ENCODE measurements around the gene DHDH.

Gene DHDH

GRCh38 chr19:48970923-48971395 lies 37.5 kb downstream of the DHDH start:
- Histone ChIP-seq H3K36me3 (ENCODE audit: insufficient read depth, low read length) (peaks cover 43% of the 10 kb centered on the region), H3K4me3 (ENCODE audit: low read depth in 1 of 2, low read length in 2 of 2) (no peak overlapping the region), H3K4me1 (ENCODE audit: insufficient read depth, low read length) (peaks cover 23% of the 10 kb centered on the region), H3K27me3 (ENCODE audit: control insufficient read depth in 1 of 2, insufficient read depth in 2 of 2, low read length in 2 of 2) (no peaks in the 10 kb centered on the region), H3K9ac (ENCODE audit: low read length) (no peak overlapping the region), H3K9me3 (ENCODE audit: low read length) (no peaks in the 10 kb centered on the region), H3K27ac (ENCODE audit: low read depth, low read length) (no peak overlapping the region)

- no peak overlapping the region for H3K9ac ChIP-seq (ENCODE audit: low read length)
- H3K4me1 ChIP-seq (ENCODE audit: insufficient read depth, low read length), result peaks cover 6% of the 10 kb centered on the region
- no peaks in the 10 kb centered on the region for H3K27me3 ChIP-seq (ENCODE audit: control insufficient read depth in 1 of 2, insufficient read depth in 2 of 2, low read length in 2 of 2)
- peaks cover 12% of the 10 kb centered on the region for H3K36me3 ChIP-seq (ENCODE audit: insufficient read depth, low read length)
- H3K27ac ChIP-seq (ENCODE audit: low read depth, low read length), result no peak overlapping the region
- no peaks in the 10 kb centered on the region for H3K9me3 ChIP-seq (ENCODE audit: low read length)
- no peak overlapping the region for H3K4me3 ChIP-seq (ENCODE audit: low read depth in 1 of 2, low read length in 2 of 2)
These were observed 42.7 kb downstream of the DHDH start for GRCh38 chr19:48975947-48976847.

- Histone ChIP-seq H3K4me1 (ENCODE audit: insufficient read depth, low read length) (peaks cover 6% of the 10 kb centered on the region), H3K27me3 (ENCODE audit: control insufficient read depth in 1 of 2, insufficient read depth in 2 of 2, low read length in 2 of 2) (no peaks in the 10 kb centered on the region), H3K4me3 (ENCODE audit: low read depth in 1 of 2, low read length in 2 of 2) (no peak overlapping the region), H3K9me3 (ENCODE audit: low read length) (no peaks in the 10 kb centered on the region), H3K36me3 (ENCODE audit: insufficient read depth, low read length) (peaks cover 12% of the 10 kb centered on the region), H3K27ac (ENCODE audit: low read depth, low read length) (no peak overlapping the region), H3K9ac (ENCODE audit: low read length) (no peak overlapping the region)
These were observed 43.6 kb downstream of the DHDH start for GRCh38 chr19:48977061-48977460.

- H3K9ac ChIP-seq (ENCODE audit: low read length), result no peak overlapping the region
- no peak overlapping the region for H3K4me3 ChIP-seq (ENCODE audit: low read depth in 1 of 2, low read length in 2 of 2)
- peaks cover 6% of the 10 kb centered on the region for H3K4me1 ChIP-seq (ENCODE audit: insufficient read depth, low read length)
- no peaks in the 10 kb centered on the region for H3K9me3 ChIP-seq (ENCODE audit: low read length)
- no peak overlapping the region for H3K27ac ChIP-seq (ENCODE audit: low read depth, low read length)
- H3K27me3 ChIP-seq (ENCODE audit: control insufficient read depth in 1 of 2, insufficient read depth in 2 of 2, low read length in 2 of 2), result no peaks in the 10 kb centered on the region
- peaks cover 20% of the 10 kb centered on the region for H3K36me3 ChIP-seq (ENCODE audit: insufficient read depth, low read length)
These were observed 48.8 kb downstream of the DHDH start for GRCh38 chr19:48982280-48982679.

- H3K36me3 ChIP-seq (ENCODE audit: insufficient read depth, low read length), result peaks cover 31% of the 10 kb centered on the region
- no peak overlapping the region for H3K4me3 ChIP-seq (ENCODE audit: low read depth in 1 of 2, low read length in 2 of 2)
- no peaks in the 10 kb centered on the region for H3K27me3 ChIP-seq (ENCODE audit: control insufficient read depth in 1 of 2, insufficient read depth in 2 of 2, low read length in 2 of 2)
- no peak overlapping the region for H3K9ac ChIP-seq (ENCODE audit: low read length)
- no peaks in the 10 kb centered on the region for H3K9me3 ChIP-seq (ENCODE audit: low read length)
- H3K4me1 ChIP-seq (ENCODE audit: insufficient read depth, low read length), result peaks cover 5% of the 10 kb centered on the region
- H3K27ac ChIP-seq (ENCODE audit: low read depth, low read length), result no peak overlapping the region
These were observed 52.2 kb downstream of the DHDH start for GRCh38 chr19:48985711-48986110.

- no peaks in the 10 kb centered on the region for H3K9me3 ChIP-seq (ENCODE audit: low read length)
- H3K4me1 ChIP-seq (ENCODE audit: insufficient read depth, low read length), result peaks cover 10% of the 10 kb centered on the region
- no peak overlapping the region for H3K27ac ChIP-seq (ENCODE audit: low read depth, low read length)
- H3K27me3 ChIP-seq (ENCODE audit: control insufficient read depth in 1 of 2, insufficient read depth in 2 of 2, low read length in 2 of 2), result no peaks in the 10 kb centered on the region
- peaks cover 31% of the 10 kb centered on the region for H3K36me3 ChIP-seq (ENCODE audit: insufficient read depth, low read length)
- no peak overlapping the region for H3K4me3 ChIP-seq (ENCODE audit: low read depth in 1 of 2, low read length in 2 of 2)
- no peak overlapping the region for H3K9ac ChIP-seq (ENCODE audit: low read length)
These were observed 52.7 kb downstream of the DHDH start for GRCh38 chr19:48986211-48986610.

- no peak overlapping the region for H3K4me3 ChIP-seq (ENCODE audit: low read depth in 1 of 2, low read length in 2 of 2)
- H3K36me3 ChIP-seq (ENCODE audit: insufficient read depth, low read length), result peaks cover 31% of the 10 kb centered on the region
- H3K27ac ChIP-seq (ENCODE audit: low read depth, low read length), result no peak overlapping the region
- no peak overlapping the region for H3K9ac ChIP-seq (ENCODE audit: low read length)
- H3K9me3 ChIP-seq (ENCODE audit: low read length), result no peaks in the 10 kb centered on the region
- H3K27me3 ChIP-seq (ENCODE audit: control insufficient read depth in 1 of 2, insufficient read depth in 2 of 2, low read length in 2 of 2), result no peaks in the 10 kb centered on the region
- peaks cover 18% of the 10 kb centered on the region for H3K4me1 ChIP-seq (ENCODE audit: insufficient read depth, low read length)
These were observed 53.8 kb downstream of the DHDH start for GRCh38 chr19:48987323-48987722.

GRCh38 chr19:48988286-48988685 lies 54.8 kb downstream of the DHDH start:
- peaks cover 27% of the 10 kb centered on the region for H3K36me3 ChIP-seq (ENCODE audit: insufficient read depth, low read length)
- H3K27ac ChIP-seq (ENCODE audit: low read depth, low read length), result no peak overlapping the region
- H3K9me3 ChIP-seq (ENCODE audit: low read length), result no peaks in the 10 kb centered on the region
- no peak overlapping the region for H3K4me3 ChIP-seq (ENCODE audit: low read depth in 1 of 2, low read length in 2 of 2)
- peaks cover 19% of the 10 kb centered on the region for H3K4me1 ChIP-seq (ENCODE audit: insufficient read depth, low read length)
- H3K9ac ChIP-seq (ENCODE audit: low read length), result no peak overlapping the region
- no peaks in the 10 kb centered on the region for H3K27me3 ChIP-seq (ENCODE audit: control insufficient read depth in 1 of 2, insufficient read depth in 2 of 2, low read length in 2 of 2)

GRCh38 chr19:48988860-48989259 lies 55.4 kb downstream of the DHDH start:
- H3K36me3 ChIP-seq (ENCODE audit: insufficient read depth, low read length), result peaks cover 22% of the 10 kb centered on the region

GRCh38 chr19:48989701-48990291 lies 56.3 kb downstream of the DHDH start:
- Histone ChIP-seq H3K27me3 (ENCODE audit: control insufficient read depth in 1 of 2, insufficient read depth in 2 of 2, low read length in 2 of 2) (no peaks in the 10 kb centered on the region), H3K36me3 (ENCODE audit: insufficient read depth, low read length) (peaks cover 18% of the 10 kb centered on the region), H3K9ac (ENCODE audit: low read length) (no peak overlapping the region), H3K4me1 (ENCODE audit: insufficient read depth, low read length) (peaks cover 27% of the 10 kb centered on the region), H3K4me3 (ENCODE audit: low read depth in 1 of 2, low read length in 2 of 2) (no peak overlapping the region), H3K27ac (ENCODE audit: low read depth, low read length) (no peak overlapping the region), H3K9me3 (ENCODE audit: low read length) (no peaks in the 10 kb centered on the region)

More at GRCh38 chr19:48988860-48989259, 55.4 kb downstream of the DHDH start:
- H3K9me3 ChIP-seq (ENCODE audit: low read length), result no peaks in the 10 kb centered on the region
- H3K27ac ChIP-seq (ENCODE audit: low read depth, low read length), result no peak overlapping the region
- H3K4me3 ChIP-seq (ENCODE audit: low read depth in 1 of 2, low read length in 2 of 2), result no peak overlapping the region
- no peak overlapping the region for H3K9ac ChIP-seq (ENCODE audit: low read length)
- no peaks in the 10 kb centered on the region for H3K27me3 ChIP-seq (ENCODE audit: control insufficient read depth in 1 of 2, insufficient read depth in 2 of 2, low read length in 2 of 2)
- peaks cover 19% of the 10 kb centered on the region for H3K4me1 ChIP-seq (ENCODE audit: insufficient read depth, low read length)

GRCh38 chr19:48990400-48990799 lies 56.9 kb downstream of the DHDH start:
- Histone ChIP-seq H3K9me3 (ENCODE audit: low read length) (no peaks in the 10 kb centered on the region), H3K27ac (ENCODE audit: low read depth, low read length) (no peak overlapping the region), H3K27me3 (ENCODE audit: control insufficient read depth in 1 of 2, insufficient read depth in 2 of 2, low read length in 2 of 2) (no peaks in the 10 kb centered on the region), H3K9ac (ENCODE audit: low read length) (no peak overlapping the region), H3K36me3 (ENCODE audit: insufficient read depth, low read length) (peaks cover 12% of the 10 kb centered on the region), H3K4me3 (ENCODE audit: low read depth in 1 of 2, low read length in 2 of 2) (no peak overlapping the region), H3K4me1 (ENCODE audit: insufficient read depth, low read length) (peaks cover 28% of the 10 kb centered on the region)
